Right renal cortex interstitium (tissue), 3 donors: ENCODE results near the gene PTPRE. TPM values are rescaled to one million over a fixed set of nuclear protein-coding genes. Genes with fewer than 3 reads are reported as not detected.

Experiments used
- DNase-seq, 3 donors: peaks; one replicate each; pipeline ENCODE4 v3.0.0-alpha.2; 2013; ENCODE audit warnings: low read depth in 3 of 3, low spot score in 2 of 3
- polyA plus RNA-seq, 3 donors: library from polyadenylated mRNA; unstranded; fragments of 120-200 nt; gene quantifications; one replicate each; pipeline ENCODE4 v1.2.1, GENCODE V29; 2013; ENCODE audit not compliant: insufficient read length in 3 of 3

The PTPRE gene
- polyA plus RNA-seq, 3 donors = 5.6 to 6.1 (median 6.0) TPM

- no peak for DNase-seq
Measured at GRCh38 chr10:127993056-127993690, 86.3 kb downstream of the PTPRE start.

GRCh38 chr10:127995939-127996338, 89.0 kb downstream of the PTPRE start:
- no peak for DNase-seq

- no peak for DNase-seq
Measured at GRCh38 chr10:127996586-127996985, 89.7 kb downstream of the PTPRE start.

- DNase-seq = no peak
Measured at GRCh38 chr10:127997271-127997670, 90.4 kb downstream of the PTPRE start.

- no peak for DNase-seq
Measured at GRCh38 chr10:127997937-127998336, 91.0 kb downstream of the PTPRE start.

DNA sequence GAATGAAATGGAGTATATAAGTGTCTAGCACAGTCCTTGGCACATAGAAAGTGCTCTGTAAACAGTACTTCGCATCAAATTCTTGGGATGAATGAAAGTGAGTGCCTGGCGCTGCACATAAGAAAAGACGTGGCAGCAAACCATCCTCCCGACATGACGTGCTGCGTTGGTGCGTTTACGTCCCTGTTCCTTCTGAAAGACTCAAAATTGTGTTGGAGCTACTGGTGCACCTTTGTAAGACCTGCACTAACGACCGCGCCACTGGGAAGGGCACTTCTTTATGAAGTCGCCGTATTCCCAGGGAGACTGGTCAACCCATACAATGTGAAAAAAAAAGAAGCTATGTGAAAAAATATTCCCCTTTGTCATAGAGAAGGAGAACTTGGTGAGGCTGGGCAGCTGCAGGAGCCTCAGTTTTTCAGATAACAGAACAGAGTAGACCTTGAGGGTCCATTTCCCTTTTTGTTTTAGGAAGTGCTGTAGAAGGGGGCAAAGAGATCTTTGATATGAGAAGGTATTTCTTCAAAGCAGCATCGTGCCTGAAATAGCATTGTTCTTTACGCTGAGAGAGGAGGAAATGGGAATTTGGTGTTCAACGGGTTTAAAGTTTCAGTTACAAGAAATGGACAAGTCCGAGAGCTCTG, 91.7 kb downstream of the PTPRE start:
- no peak for DNase-seq

DNA sequence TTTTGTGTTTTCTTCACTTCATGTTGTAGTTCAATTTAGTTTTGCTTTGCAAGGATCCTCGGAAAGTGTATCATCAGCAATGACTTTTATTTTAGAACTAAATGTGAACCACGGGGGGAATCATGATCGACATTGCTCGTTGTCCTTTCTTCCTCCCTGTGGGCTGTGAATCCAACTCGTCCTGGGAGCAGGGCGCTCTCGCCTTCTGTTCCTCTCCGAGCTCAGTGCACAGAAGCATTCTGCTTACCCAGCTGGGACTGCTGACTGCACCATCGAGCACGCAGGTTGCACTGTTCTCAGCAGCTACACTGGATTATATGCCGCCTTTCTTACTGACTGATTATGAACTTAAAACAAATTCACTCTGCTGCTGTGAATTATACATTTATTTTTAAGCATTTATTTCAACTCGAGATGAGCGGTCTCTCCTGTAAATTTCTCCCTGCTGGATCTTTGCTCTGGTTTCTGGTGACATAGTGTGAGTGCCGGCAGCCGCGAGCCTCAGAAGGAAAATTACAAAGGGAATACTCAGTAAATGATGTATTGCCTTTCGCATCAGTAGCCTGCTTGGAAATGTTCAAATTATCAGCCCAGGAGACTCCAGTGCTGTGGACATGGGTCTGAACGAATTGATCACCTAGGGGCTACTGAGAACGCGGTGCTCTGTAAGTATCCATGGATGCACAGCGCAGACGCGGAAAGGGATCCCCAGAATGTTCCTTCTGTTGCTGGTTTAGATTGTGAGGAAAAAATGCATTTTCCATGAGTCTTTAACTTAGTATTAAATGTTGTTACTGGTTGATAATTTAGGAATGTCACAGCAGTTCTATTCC, 92.6 kb downstream of the PTPRE start:
- DNase-seq = no peak

- no peak for DNase-seq
Measured at GRCh38 chr10:128000471-128001362, 93.8 kb downstream of the PTPRE start.

DNA sequence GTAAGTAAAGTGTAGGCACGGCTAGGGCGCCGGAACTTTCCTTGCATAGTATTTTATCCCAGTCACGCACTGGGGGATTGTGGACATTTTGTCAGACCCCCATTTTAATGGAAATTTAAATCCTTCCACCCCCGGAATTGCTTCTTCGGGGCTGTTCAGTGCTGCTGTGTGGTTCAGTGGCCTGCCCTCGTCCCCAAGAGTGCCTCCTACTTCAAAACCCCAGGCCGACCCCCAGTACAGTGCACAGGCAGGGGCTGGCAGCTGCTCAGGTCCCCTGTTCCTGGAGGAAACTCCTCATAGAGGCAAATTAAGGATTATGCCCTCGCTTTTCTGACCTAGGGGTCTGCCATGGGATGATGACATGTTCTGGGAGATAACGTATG, 94.5 kb downstream of the PTPRE start:
- no peak for DNase-seq

DNA sequence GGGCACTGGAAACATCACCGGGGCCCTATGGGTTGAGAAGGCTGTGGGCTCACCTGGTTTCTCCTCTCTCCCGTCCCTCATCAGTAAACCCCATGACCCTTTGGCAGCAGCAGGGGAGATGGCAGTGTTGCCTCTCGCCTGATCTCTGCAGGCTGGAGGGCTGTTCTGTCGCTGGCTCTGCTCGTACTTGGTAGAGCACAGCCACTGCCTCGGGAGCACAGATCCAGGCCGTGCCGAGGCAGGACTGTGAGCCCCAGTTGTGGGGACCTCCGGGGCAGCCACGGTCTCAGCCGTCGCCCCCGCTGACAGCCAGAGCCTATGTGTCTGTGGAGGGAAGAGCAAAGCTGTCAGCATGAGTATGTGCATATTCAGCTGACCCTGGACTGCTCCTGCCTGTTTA, 94.9 kb downstream of the PTPRE start:
- no peak for DNase-seq

DNA sequence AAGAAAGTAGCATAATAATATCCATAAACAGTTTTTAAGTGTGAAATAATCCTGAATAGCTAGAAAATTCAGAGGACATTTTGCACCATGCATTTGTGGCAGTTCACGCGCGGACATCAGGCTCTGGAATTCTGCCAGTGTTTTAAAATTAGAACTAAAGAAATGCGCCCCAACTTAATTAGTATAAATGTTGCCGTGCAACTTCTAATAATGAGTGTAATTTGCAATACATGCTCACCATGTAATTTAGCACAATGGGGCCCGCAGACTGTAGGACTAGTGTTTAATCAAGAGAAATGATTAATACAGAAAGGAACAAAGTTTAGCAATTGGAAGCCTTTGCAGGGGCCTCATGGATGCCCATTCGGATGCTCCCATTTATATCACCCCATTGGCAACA, 96.6 kb downstream of the PTPRE start:
- DNase-seq = no peak

DNA sequence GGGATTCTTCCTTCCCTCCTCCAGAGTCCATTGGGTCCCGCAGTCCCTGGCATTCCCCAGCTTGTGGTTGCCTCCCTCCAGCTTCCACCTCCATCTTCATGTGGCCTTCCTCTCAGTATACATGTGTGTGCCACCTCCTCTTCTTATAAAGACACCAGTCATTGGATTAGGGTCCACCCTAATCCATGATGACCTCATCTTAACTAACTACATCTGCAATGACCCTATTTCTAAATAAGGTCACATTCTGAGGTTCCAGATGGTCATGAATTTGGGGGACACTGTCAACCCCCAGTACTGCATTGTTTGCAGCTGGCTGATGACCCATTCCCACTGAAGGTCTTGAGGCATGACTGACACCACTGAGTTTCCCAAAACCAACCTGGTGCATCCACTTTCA, 99.0 kb downstream of the PTPRE start:
- no peak for DNase-seq

- DNase-seq = no peak
Measured at GRCh38 chr10:128007056-128007455, 100.2 kb downstream of the PTPRE start.

DNA sequence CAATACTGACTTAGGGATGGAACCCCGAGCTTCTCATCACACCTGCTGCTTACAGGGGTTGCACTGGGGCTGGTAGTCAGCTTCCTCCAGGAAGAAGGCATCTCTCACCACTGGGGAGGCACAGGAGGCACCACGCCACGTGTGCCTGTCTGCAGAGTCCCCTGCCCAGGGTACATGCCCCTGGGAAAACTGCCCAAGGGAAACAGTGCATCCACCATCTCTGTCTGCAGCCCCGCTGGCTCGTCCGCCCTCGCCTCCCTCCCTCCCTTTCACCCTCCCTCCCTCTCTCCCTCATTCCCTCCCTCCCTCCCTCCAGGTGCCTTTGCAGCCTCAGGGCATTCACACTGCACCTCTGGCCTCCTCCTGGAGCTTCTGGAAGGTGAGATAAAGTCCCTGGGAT, 101.1 kb downstream of the PTPRE start:
- DNase-seq = no peak

GRCh38 chr10:128008521-128009250, 101.8 kb downstream of the PTPRE start:
- no peak for DNase-seq

DNA sequence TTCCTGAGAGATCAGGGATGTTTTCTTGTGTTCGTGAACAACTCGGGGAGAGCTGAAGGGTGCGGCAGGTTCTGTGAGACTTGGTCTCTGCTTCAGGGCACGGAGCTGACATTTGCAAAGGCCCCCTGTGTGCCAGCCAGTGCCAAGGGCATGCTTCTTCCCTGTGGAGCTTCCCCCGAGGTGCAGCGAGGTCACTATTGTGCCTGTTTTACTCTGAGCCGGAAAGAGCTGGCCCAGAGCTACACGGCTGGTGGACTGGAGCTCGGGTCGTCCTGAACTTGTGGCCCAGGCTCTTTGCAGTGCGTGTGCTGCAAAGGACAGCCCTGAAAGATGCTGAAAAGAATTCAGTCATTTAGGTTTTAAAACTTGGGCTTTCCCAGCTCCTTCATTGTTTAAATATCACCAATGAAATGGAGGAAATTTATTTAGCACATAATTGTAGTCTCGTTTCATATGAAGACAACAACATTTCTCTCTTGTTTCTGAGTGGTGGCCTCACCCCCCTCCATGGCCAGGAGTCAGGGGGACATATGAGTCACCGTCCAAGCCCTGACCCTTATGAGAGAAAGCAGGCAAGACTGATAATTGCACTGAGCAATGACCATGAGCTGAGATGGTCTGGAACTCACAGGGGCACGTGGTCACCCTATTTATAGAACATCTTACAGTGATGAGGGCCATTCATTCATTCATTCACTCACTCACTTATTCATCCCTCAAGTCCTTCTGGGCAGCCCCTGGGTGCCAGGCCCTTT, 102.6 kb downstream of the PTPRE start:
- no peak for DNase-seq

- peak in 2 of 3 donors; percentile 52 to 60 for DNase-seq
Measured at GRCh38 chr10:128011059-128011979, 104.4 kb downstream of the PTPRE start.

GRCh38 chr10:128013626-128014025, 106.7 kb downstream of the PTPRE start:
- DNase-seq = no peak
